SJSA1 (cell line): ENCODE measurements around the gene RPS6KA2. TPM values are rescaled to one million over a fixed set of nuclear protein-coding genes. Genes with fewer than 3 reads are reported as not detected.

Experiments
- DNase-seq, 2 experiments: peaks; one replicate each; pipeline ENCODE4 v3.0.0-alpha.2; 2015 to 2020; ENCODE audit warnings: low spot score in 2 of 2, low read depth in 1 of 2
- H3K27ac ChIP-seq: fragments of 250-450 bp; sonication (Bioruptor Pico); 2 replicates; pipeline ENCODE4 v1.5.1; 2020; ENCODE audit warnings: mild to moderate bottlenecking, moderate library complexity
- H3K27me3 ChIP-seq: fragments of 250-450 bp; sonication (Bioruptor Pico); replicated peaks from 2 replicates; pipeline ENCODE4 v1.5.1; 2020; ENCODE audit warnings: mild to moderate bottlenecking, moderate library complexity
- H3K36me3 ChIP-seq: fragments of 250-450 bp; sonication (Bioruptor Pico); 2 replicates; pipeline ENCODE4 v1.5.1; 2020; ENCODE audit warnings: mild to moderate bottlenecking
- H3K4me1 ChIP-seq: fragments of 250-450 bp; sonication (Bioruptor Pico); replicated peaks from 2 replicates; pipeline ENCODE4 v1.6.1; 2021; ENCODE audit warnings: mild to moderate bottlenecking
- H3K4me3 ChIP-seq: fragments of 250-450 bp; sonication (Bioruptor Pico); 2 replicates; pipeline ENCODE4 v1.5.1; 2020; ENCODE audit warnings: mild to moderate bottlenecking
- H3K9me3 ChIP-seq: fragments of 250-450 bp; sonication (Bioruptor Pico); replicated peaks from 2 replicates; pipeline ENCODE4 v1.5.1; 2020; ENCODE audit warnings: mild to moderate bottlenecking
- total RNA-seq: library from RNA; depleted of rRNA; stranded (reverse); fragments of >200 nt; shearing (Covaris generic); gene quantifications from 2 replicates; pipeline ENCODE4 v1.2.3, GENCODE V29; 2014

Gene RPS6KA2
- total RNA-seq, 1 experiment from 2014 or later, result 16.2 TPM

GRCh38 chr6:166527849-166528248 is 99.2 kb downstream of the RPS6KA2 start:
- no peak overlapping the region for H3K4me3 ChIP-seq
- H3K36me3 ChIP-seq, result no peaks in the 10 kb centered on the region; the same call in 1 of the 2 replicates
- H3K27me3 ChIP-seq, result no peaks in the 10 kb centered on the region
- H3K4me1 ChIP-seq, result no peaks in the 10 kb centered on the region
- no peak overlapping the region for H3K27ac ChIP-seq
- no peak for DNase-seq
- H3K9me3 ChIP-seq, result no peaks in the 10 kb centered on the region

GRCh38 chr6:166526937-166527336 is 100.1 kb downstream of the RPS6KA2 start:
- no peaks in the 10 kb centered on the region for H3K4me1 ChIP-seq
- no peaks in the 10 kb centered on the region for H3K27me3 ChIP-seq

DNA sequence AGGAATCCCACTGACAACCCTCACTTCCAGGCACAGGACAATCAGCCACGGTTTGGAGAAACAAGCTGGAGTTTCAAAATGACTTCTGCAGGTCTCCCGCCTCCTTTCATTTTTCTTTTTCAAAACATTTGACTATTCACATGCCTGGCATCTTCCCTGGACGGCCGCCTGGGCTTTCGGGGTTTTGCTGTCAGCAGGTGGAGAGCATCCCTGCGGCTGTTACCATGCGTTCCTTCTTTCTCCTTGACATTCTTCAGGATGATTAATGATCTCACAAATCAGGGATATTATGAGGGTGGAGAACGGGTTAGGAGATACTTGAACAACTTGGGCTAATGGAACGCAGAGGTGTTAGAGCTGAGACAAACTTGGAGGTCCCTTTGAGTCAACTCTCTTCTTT is 101.5 kb downstream of the RPS6KA2 start:
- Histone ChIP-seq H3K27ac (no peak overlapping the region), H3K4me3 (no peak overlapping the region), H3K27me3 (no peaks in the 10 kb centered on the region), H3K9me3 (no peaks in the 10 kb centered on the region), H3K36me3 (no peaks in the 10 kb centered on the region; the same call in 1 of the 2 replicates), H3K4me1 (no peaks in the 10 kb centered on the region)
- DNase-seq, result no peak

More at GRCh38 chr6:166526937-166527336, 100.1 kb downstream of the RPS6KA2 start:
- no peak for DNase-seq
- H3K27ac ChIP-seq, result no peak overlapping the region
- H3K4me3 ChIP-seq, result no peak overlapping the region
- no peaks in the 10 kb centered on the region for H3K9me3 ChIP-seq
- no peaks in the 10 kb centered on the region; the same call in 1 of the 2 replicates for H3K36me3 ChIP-seq

DNA sequence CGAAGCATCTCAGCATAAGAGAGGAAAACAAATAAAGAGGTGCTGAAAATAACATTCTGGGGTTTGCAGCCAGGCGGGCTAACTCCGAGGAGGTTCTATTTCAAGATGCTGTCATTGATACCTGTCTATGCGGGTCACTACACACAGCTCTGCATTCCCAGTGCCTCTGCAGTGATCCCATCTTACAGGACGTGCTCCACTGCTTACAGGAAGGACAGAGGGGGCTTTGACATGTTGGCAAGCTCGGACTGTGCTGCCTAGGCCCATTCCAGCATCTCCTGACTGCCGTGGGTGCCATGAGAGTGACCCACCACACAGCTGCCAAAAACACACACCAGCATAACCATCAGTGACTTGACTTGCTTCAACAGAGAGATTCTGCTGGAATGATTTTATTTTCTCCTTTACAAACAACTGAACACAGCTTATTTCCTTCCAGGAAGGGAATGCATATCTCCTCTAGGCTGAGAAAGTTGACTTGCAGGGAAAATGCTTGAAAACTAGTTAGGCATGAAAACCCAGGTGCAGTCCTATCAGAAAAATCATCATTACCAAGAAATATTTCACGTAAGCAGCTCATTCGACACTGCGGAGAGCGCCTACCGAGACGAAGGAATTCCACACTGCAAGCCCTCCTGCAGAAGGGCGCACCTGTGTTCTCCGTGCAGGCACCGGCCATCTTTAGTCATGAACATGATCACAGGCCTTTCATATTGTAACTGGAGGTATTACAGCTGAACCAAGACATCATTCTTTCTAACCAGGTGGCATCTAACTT is 103.1 kb downstream of the RPS6KA2 start:
- H3K4me1 ChIP-seq, result no peaks in the 10 kb centered on the region
- H3K9me3 ChIP-seq, result no peaks in the 10 kb centered on the region
- no peak for DNase-seq
- H3K36me3 ChIP-seq, result no peaks in the 10 kb centered on the region
- no peaks in the 10 kb centered on the region for H3K27me3 ChIP-seq
- no peak overlapping the region for H3K4me3 ChIP-seq
- no peak overlapping the region for H3K27ac ChIP-seq

GRCh38 chr6:166520905-166521834 is 105.9 kb downstream of the RPS6KA2 start:
- no peak overlapping the region for H3K4me3 ChIP-seq
- no peaks in the 10 kb centered on the region for H3K9me3 ChIP-seq
- DNase-seq, result no peak
- no peaks in the 10 kb centered on the region for H3K36me3 ChIP-seq
- H3K27me3 ChIP-seq, result no peaks in the 10 kb centered on the region
- no peaks in the 10 kb centered on the region for H3K4me1 ChIP-seq
- no peak overlapping the region for H3K27ac ChIP-seq

DNA sequence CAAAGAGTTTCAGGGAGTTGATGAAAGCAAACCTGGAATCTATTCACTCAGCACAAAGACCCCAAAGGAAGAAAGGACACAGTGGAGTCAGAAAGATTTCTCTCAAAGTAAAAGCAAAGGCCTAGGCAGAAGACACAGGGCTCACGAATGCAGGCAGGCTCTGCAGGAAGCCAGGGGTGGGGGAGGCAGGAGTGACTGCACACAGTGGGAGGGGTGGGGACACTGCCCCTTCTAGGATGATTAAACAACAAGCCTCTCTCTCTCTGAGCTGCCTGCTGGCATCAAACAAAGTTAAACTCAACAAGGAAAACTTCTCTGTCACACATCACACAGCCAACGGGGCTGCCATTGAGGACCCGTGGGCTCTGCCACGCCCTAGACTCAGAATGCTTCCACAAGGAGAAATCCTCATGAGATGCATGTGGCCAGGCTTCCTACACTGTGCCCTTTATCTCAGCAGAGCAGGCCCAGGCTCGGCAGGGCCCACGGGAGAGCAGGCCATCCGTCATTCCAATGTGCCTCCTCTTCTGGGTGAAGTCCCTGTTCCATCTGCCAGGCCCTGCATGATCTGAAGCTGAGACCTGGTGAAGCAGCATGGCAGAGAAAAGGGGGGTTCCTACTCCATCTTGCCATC is 110.7 kb downstream of the RPS6KA2 start:
- peaks cover 13% of the 10 kb centered on the region for H3K4me1 ChIP-seq
- H3K9me3 ChIP-seq, result no peaks in the 10 kb centered on the region
- no peaks in the 10 kb centered on the region for H3K36me3 ChIP-seq
- no peak overlapping the region for H3K27ac ChIP-seq
- H3K27me3 ChIP-seq, result no peaks in the 10 kb centered on the region
- no peak overlapping the region for H3K4me3 ChIP-seq
- DNase-seq, result no peak

GRCh38 chr6:166515072-166515810 is 111.8 kb downstream of the RPS6KA2 start:
- no peaks in the 10 kb centered on the region for H3K27me3 ChIP-seq
- H3K4me3 ChIP-seq, result no peak overlapping the region
- DNase-seq, result peak; percentile 68 to 89
- no peaks in the 10 kb centered on the region for H3K9me3 ChIP-seq
- H3K27ac ChIP-seq, result no peak overlapping the region
- peaks cover 13% of the 10 kb centered on the region for H3K4me1 ChIP-seq
- H3K36me3 ChIP-seq, result no peaks in the 10 kb centered on the region

- no peaks in the 10 kb centered on the region for H3K36me3 ChIP-seq
- DNase-seq, result no peak
- no peak overlapping the region for H3K4me3 ChIP-seq
- peaks cover 13% of the 10 kb centered on the region for H3K4me1 ChIP-seq
- H3K27me3 ChIP-seq, result no peaks in the 10 kb centered on the region
- H3K9me3 ChIP-seq, result no peaks in the 10 kb centered on the region
- no peak overlapping the region for H3K27ac ChIP-seq
These were observed 112.9 kb downstream of the RPS6KA2 start for GRCh38 chr6:166514196-166514595.

DNA sequence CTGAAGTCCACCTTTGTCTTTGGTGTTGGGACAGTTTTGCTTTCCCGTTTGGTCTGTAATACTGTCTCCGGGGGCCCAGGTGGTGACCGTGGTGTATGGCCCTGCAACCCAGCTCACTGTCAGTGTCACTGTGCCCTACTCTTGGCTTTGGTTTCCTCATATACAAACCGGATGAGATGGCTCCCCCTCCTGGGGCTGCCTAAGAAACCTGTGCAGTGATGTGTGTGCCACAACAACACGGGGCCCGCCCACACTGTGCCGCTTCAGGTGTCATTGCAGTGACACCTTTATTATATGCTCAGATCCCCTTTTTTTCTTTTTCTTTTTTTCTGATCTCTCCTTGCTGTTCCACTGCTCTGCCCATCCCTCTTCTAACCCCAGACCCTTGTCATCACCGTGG is 114.5 kb downstream of the RPS6KA2 start:
- H3K27ac ChIP-seq, result no peak overlapping the region
- H3K9me3 ChIP-seq, result no peaks in the 10 kb centered on the region
- H3K4me3 ChIP-seq, result no peak overlapping the region
- H3K4me1 ChIP-seq, result peaks cover 13% of the 10 kb centered on the region
- DNase-seq, result no peak
- H3K27me3 ChIP-seq, result no peaks in the 10 kb centered on the region
- no peaks in the 10 kb centered on the region for H3K36me3 ChIP-seq

- Histone ChIP-seq H3K27me3 (no peaks in the 10 kb centered on the region), H3K4me1 (peaks cover 13% of the 10 kb centered on the region), H3K9me3 (no peaks in the 10 kb centered on the region), H3K4me3 (no peak overlapping the region), H3K36me3 (no peaks in the 10 kb centered on the region), H3K27ac (no peak overlapping the region)
- DNase-seq, result no peak
These were observed 115.7 kb downstream of the RPS6KA2 start for GRCh38 chr6:166511316-166511715.

- Histone ChIP-seq H3K27ac (no peak overlapping the region), H3K4me3 (no peak overlapping the region), H3K36me3 (no peaks in the 10 kb centered on the region), H3K9me3 (no peaks in the 10 kb centered on the region), H3K4me1 (no peaks in the 10 kb centered on the region), H3K27me3 (no peaks in the 10 kb centered on the region)
- DNase-seq, result no peak
These were observed 117.9 kb downstream of the RPS6KA2 start for GRCh38 chr6:166509193-166509592.

DNA sequence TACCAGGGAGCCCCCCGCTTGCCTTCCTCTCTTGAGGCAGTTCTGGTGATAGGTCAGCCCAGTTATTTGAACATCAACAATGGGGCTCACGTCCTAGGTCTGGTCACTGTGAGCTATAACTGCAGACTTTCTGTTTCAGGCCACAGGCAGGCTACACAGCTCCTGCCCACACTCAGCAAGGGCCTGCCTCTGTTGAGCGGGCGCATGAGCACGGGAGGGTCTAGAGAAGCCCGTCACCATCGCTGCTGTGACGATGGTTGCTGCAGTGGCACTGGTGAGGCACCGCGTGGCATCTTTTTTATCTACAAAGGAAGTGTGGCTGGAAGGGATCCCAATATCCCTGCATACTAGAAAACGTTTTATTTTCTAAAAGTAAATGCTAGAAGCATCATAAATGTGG is 118.3 kb downstream of the RPS6KA2 start:
- Histone ChIP-seq H3K4me3 (no peak overlapping the region), H3K27ac (no peak overlapping the region), H3K4me1 (no peaks in the 10 kb centered on the region), H3K9me3 (no peaks in the 10 kb centered on the region), H3K36me3 (no peaks in the 10 kb centered on the region), H3K27me3 (no peaks in the 10 kb centered on the region)
- DNase-seq, result no peak

DNA sequence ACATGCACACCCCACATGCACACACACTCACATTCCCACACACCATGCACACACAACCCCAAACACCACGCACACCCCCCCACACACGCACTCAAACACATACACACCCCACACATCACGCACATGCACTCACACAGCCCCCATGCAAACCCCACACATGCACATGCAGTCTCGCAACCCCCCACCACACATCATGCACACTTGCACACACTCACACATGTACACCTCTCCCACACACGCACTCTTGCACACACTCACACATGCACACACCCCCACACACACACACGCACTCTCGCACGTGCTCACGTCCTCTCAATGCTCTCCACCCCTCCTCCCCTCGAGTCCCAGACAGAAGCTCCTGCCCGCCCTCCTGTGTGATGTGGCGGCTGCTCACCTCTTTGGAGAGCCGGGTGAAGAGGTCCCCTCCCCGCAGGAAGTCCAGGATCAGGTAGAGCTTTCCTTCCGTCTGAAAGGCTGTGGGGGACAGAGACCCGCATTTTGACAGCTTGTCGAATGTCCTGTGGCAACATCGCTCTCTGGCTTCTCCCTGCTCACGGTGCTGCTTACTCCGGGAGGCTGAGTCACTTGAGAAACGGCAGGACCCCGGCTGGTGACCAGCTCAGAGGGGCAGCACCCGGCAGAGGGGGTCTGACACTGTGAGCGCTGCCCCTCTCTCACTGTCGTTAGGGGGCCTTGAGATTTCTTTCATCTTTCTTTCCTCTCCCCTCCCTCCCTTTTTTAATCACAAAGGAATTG is 119.1 kb downstream of the RPS6KA2 start:
- H3K4me3 ChIP-seq, result no peak overlapping the region
- H3K9me3 ChIP-seq, result no peaks in the 10 kb centered on the region
- no peak for DNase-seq
- H3K27ac ChIP-seq, result no peak overlapping the region
- no peaks in the 10 kb centered on the region for H3K4me1 ChIP-seq
- no peaks in the 10 kb centered on the region for H3K27me3 ChIP-seq
- no peaks in the 10 kb centered on the region for H3K36me3 ChIP-seq
